GM21825 (cell line): ENCODE measurements around the gene ZNF85.
"Not testable (repeated sequence)": the region's sequence is repeated elsewhere in the genome, so short reads cannot be mapped to it uniquely, and the experiment has no call there.

Experiments used
- ATAC-seq: cut with Tn5 transposase; IDR thresholded peaks from one replicate; pipeline ENCODE4 v1.9.1; 2021; ENCODE audit warnings: mild to moderate bottlenecking, moderate library complexity; ENCODE audit not compliant: unreplicated experiment

Gene ZNF85

DNA sequence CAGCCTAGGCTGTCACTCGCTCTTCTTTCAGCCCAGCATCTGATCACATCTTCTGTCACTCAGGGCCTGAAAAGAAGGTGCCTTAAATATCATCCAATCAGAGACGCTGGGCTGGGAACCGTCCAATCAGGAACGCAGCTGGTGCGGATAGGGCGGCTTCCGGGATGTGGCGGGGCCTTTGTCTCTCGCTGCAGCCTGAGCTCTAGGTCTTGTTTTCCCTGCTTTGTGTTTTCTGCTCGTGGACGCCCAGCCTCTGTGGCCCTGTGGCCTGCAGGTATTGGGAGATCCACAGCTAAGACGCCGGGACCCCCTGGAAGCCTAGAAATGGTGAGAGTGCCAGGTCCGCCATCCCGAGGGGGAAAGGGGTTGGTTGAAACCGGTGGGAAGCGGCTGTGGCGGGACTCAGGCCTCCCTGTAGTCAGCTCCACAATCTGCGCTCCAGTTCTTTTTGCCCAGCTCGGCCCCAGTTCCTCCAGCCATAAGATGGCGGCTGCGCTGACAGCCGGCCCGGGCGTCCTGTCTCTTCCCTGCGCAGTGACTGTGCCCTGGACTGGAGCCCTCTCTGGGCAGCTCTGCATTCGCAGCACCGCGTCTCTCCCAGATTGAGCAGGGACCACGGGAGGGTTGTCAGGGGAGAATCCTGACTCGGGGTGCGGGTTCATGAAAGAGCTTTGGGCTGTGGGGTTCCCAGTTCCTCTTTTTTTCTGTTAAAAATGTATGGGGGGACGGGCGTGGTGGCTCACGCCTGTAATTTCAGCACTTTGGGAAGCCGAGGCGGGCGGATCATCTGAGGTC, at the start of gene ZNF85:
ZNF85 (plus strand) TSS at position 175 of the 795 bp plus-strand sequence; CDS start at position 325, 150 bp downstream.
- peak; percentile 98 for ATAC-seq

DNA sequence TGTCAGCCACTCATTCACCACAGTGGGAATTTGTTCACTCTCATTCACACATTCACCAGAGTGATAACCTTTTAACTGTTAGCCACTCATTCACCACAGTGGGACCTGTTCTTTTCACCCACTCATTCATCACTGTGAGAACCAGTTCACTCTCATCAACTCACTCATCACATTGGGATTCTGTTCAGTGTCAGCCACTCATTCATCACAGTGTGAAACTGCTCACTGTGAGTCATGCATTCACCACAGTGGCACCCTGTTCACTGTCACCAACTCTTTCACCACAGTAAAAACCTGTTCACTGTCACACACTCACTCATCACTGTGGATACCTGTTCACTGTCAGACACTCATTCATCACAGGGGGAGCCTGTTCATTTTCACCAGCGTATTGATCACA, 43.5 kb upstream of the ZNF85 start:
- ATAC-seq: no peak

DNA sequence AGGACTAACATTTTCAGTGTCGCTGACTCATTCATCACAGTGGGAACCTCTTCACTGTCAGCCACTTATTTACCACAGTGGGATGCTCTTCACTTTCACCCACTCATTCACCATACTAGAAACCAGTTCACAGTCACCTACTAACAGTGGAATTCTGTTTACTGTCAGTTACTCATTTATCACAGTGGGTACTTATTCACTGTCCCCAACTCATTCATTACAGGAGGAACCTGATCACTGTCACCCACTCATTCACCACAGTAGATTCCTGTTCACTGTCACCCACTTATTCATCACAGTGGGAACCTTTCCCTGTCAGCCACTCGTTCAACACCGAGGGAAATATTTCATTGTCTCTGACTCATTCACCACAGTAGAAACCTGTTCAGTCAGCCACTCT, 10.1 kb upstream of the ZNF85 start:
- ATAC-seq: no peak

DNA sequence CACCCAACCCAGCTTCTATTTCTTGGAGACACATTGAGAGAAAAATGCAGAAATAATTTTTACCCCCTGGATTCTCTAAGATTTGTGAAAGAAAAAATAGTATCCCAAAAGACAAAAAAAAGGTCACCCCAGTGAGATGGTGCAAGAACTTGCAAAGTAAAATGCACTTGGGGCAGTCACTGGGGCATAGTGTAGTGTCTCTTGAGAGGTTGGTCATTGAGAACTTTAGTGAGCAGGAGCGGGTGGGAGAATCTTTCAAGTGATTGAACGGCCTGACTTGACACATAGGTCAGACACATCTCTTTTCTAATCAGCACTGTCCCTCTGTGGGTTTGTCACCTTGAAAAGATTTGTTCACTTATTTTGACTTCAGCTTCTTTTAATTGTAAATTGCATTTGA, 2.4 kb downstream of the ZNF85 start:
- no peak for ATAC-seq

DNA sequence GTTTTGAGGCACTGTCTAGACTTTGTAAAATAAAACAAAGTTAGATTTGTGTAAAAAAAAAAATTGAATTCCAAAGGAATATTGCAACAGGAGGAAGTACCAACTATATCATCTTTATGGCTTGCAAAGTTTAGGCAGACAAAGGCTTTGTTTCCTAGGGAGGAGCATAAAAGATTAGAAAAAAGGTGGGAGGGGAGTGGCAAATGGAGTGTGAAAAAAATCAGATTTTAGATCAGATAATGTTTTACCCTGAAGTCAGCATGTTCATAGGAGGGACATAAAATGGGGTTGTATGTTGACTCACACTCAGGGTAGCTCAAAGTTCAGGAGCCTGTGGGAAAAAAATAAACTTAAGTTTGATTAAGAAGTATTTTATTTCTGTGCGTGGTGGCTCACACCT, 3.7 kb downstream of the ZNF85 start:
- ATAC-seq: no peak

DNA sequence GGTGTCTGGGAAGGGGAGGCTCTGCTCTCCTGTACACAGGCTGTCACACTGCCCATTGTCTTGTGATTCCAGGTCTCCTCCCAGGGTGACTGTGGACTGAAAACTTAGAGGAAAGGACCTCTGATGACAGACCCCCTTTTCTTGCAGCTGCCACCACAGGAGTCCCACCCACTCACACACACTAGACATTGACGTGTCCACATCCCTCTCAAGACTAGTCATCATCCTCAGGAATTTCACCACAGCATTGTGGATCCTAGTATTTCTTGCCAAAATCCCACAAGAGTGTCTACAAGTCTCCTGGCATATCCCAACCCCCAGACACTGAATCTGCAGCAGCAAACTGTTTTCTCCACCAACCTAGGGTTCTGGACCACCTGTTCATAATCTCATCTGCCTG, 5.3 kb downstream of the ZNF85 start:
- no peak for ATAC-seq

DNA sequence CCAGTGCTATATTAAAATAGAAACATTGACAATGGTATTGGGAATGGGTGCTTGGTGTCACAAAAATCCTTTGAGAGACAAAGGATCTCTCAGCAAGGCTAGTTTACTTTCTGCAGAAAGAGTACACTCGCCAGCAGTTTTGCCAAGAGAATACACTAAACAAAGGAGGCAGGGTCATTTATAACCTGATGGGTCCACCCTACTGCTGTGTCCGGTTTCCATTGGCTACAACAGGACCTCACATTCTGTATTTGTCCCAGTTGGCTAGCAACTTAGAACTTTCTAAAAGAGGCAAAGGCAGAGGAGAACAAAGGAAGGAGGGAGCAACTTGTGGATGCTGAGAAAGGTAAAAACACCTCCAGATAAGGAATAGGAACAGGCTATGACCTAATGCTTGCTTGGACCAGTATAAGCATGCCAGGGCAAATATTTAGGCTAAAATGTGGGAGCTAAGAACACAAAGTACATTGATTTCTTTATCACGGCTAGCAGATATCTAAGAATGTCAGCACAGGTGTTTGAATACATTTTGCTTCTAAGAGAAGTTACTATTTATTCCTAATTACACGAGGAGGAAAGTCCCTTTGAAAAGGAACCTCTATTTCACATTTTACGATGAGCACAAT, 13.4 kb downstream of the ZNF85 start:
- ATAC-seq: not testable (repeated sequence)

DNA sequence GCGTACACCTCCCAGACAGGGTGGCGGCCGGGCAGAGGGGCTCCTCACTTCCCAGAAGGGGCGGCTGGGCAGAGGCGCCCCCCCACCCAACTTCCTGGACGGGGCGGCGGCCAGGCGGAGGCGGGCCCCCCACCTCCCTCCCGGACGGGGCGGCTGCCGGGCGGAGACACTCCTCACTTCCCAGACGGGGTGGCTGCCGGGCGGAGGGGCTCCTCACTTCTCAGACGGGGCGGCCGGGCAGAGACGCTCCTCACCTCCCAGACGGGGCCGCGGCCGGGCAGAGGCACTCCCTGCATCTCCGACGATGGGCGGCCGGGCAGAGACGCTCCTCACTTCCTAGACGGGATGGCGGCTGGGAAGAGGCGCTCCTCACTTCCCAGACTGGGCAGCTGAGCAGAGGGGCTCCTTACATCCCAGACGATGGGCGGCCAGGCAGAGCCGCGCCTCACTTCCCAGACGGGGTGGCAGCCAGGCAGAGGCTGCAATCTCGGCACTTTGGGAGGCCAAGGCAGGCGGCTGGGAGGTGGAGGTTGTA, 29.6 kb downstream of the ZNF85 start:
- not testable (repeated sequence) for ATAC-seq

DNA sequence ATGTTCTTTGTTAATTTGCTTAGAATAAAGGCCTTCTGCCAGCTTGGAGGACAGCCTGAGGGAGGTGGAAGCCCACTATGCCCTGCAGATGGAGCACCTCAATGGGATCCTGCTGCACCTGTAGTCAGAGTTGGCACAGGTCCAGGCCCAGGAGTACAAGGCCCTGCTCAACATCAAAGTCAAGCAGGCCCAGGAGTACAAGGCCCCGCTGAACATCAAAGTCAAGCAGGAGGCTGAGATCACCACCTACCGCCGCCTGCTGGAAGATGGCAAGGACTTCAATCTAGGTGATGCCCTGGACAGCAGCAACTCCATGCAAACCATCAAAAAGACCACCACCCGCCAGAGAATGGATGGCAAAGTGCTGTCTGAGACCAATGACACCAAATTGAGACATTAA, 41.7 kb downstream of the ZNF85 start:
- ATAC-seq: no peak

DNA sequence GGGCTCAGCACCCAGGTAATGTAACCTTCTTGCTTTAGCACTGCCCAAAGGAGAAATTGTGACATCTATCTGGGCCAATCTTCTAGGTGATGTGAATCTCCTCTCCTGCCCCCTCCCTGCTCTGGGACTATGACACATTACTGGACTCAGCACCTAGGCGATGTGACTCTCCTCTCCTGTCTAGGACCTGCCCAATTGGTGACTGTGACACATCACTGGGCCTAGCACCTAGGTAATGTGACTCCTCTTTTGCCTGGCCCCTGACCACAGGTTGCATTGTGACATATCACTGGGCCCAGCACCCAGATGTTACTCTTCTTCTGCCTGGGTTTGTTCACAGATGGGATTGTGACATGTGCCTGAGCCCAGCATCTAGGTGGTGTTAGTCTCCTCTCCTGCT, 45.0 kb downstream of the ZNF85 start:
- ATAC-seq: no peak

DNA sequence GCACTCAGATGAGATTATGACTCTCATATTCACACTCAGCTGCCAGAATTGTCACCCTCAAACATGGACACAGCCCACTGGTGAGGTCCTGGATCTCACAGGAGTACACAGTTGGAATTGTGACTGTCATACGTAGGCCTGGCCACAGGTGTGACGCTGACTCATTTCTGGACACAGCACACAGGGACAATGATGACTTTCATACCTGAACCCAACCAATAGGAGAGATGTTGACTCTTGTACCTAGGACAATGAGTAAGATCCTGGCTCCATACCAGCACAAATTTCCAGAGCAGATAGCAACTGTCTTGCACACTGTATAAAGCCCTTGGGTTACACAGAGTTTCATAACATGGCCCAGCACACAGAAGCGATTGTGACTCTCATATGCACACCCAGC, 46.4 kb downstream of the ZNF85 start:
- no peak for ATAC-seq

DNA sequence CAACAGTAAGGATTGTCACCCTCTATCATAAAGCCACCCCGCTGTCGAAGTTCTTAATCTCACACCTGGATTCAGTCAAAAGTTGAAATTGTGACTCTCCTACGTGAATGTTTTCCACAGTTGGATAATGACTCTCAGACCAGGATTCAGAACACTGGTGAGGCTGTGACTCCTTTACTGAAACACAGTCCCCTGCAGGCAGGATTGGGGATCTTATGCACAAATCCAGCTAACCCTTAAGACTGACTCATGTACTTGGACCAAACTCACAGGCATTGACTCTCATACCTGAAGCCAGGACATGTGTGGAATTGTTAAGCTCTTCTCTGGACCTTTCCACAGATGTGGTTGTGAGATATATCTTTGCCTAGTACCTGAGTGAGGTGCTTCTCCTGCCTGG, 46.8 kb downstream of the ZNF85 start:
- ATAC-seq: no peak

DNA sequence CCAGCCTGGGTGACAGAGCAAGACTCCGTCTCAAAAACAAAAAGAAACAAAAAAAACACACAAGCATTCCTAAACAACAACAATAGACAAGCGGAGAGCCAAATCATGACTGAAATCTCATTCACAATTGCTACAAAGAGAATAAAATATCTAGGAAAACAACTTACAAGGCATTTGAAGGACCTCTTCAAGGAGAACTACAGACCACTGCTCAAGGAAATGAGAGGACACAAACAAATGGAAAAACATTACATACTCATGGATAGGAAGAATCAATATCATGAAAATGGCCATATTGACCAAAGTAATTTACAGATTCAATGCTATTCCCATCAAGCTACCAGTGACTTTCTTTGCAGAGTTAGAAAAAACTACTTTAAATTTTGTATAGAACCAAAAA, 69.7 kb downstream of the ZNF85 start:
- not testable (repeated sequence) for ATAC-seq

DNA sequence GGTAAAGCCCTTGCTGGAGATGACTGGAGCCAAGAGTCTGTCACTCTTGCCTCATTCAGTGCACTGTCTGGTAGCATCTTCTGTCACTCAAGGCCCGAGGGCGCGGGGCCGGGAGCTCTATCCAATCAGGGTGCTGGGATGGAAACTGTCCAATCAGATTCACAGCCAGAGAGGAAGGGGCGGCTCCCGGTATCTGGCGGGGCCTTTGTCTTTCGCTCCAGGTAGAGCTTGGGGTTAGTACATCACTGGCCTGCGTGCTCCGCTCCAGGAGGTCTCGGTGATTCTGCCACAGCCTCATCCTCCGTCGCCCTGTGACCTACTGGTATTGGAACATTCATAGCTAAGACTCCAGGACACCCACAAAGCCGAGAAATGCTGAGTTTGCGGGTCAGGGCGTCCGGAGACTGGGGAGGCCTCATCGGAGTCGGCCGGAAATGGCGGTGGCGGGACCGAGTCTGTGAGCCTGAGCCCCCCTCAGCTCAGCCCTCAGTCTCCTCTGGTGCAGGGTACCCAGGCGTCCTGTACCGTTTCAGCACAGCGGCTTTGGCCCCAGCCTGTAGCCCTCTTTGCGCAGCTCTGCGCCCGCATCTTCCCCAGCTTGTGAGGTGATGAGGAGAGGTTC, 76.8 kb downstream of the ZNF85 start:
- ATAC-seq: peak; percentile 100
